Mesenteric fat pad (tissue), 1 donor: ENCODE measurements around the gene EOLA2. TPM values are rescaled to one million over a fixed set of nuclear protein-coding genes. Genes with fewer than 3 reads are reported as not detected.

Experiments used
- total RNA-seq: library from RNA; stranded (reverse); fragmentation: NEBNext Ultra II Directional; extraction: Animal tissue kit (Norgen Biotek cat#: 25700); gene quantifications from one replicate; pipeline ENCODE4 v1.2.1, GENCODE V29; 2021
- donor health status: DM: yes; HTN: yes; CAD: no.

The EOLA2 gene
- total RNA-seq, 1 donor from 2014 or later, result 37.6 TPM

Other genes starting within 250 kb of the EOLA2 start
- not detected for gene MAGEA11, start 226.4 kb downstream of the EOLA2 start, total RNA-seq
- gene HSFX1, start 164.4 kb downstream of the EOLA2 start, total RNA-seq, result 0.64 TPM
- gene MAGEA9, start 156.6 kb downstream of the EOLA2 start, total RNA-seq, result not detected
- gene MAGEA8, start 57.3 kb downstream of the EOLA2 start, total RNA-seq, result not detected
- gene HSFX4, start 8.9 kb downstream of the EOLA2 start, total RNA-seq, result not detected